CD14-positive monocyte (primary cell): ENCODE measurements around the gene RYR2. TPM values are rescaled to one million over a fixed set of nuclear protein-coding genes. Genes with fewer than 3 reads are reported as not detected.
A peak's percentile ranks its signal among the peaks of the same experiment; 100 is the strongest.

Experiments
- DNase-seq, 3 donors: peaks; one replicate each; pipeline ENCODE4 v3.0.0-alpha.2; 2011 to 2022
- H2AFZ ChIP-seq: 2 replicates; pipeline ENCODE4 v1.6.0; 2012; ENCODE audit warnings: mild to moderate bottlenecking, low read depth, low read length, inconsistent platforms; ENCODE audit not compliant: insufficient read depth, poor library complexity, severe bottlenecking
- H3K27ac ChIP-seq, 2 donors: 1 replicate in 1 of 2; 2 replicates in 1 of 2; pipeline ENCODE4 v1.5.1; 2012 to 2013; ENCODE audit warnings: low read length in 2 of 2, control low read depth in 1 of 2, inconsistent platforms in 1 of 2, low read depth in 1 of 2, mild to moderate bottlenecking in 1 of 2
- H3K27me3 ChIP-seq, 2 donors: one replicate each; pipeline versions ENCODE4 v1.6.0 to v1.6.1; 2011 to 2013; ENCODE audit warnings: low read length in 2 of 2; ENCODE audit not compliant: control insufficient read depth in 2 of 2, insufficient read depth in 2 of 2
- H3K36me3 ChIP-seq, 2 donors: replicated peaks in 1 of 2; 1 replicate in 1 of 2; 2 replicates in 1 of 2; pipeline versions ENCODE4 v1.5.1 to v1.6.1; 2012 to 2013; ENCODE audit warnings: low read length in 2 of 2, control low read depth in 1 of 2, inconsistent platforms in 1 of 2, mild to moderate bottlenecking in 1 of 2; ENCODE audit not compliant: insufficient read depth in 2 of 2, control insufficient read depth in 1 of 2
- H3K4me1 ChIP-seq, 2 donors: 1 replicate in 1 of 2; 2 replicates in 1 of 2; pipeline versions ENCODE4 v1.5.1 to v1.6.1; 2012 to 2013; ENCODE audit warnings: low read length in 2 of 2, control low read depth in 1 of 2, inconsistent platforms in 1 of 2, mild to moderate bottlenecking in 1 of 2, moderate library complexity in 1 of 2; ENCODE audit not compliant: insufficient read depth in 2 of 2, control insufficient read depth in 1 of 2
- H3K4me2 ChIP-seq: replicated peaks from 2 replicates; pipeline ENCODE3; 2012; ENCODE audit warnings: low read length, moderate library complexity, mild to moderate bottlenecking; ENCODE audit not compliant: poor library complexity, severe bottlenecking; ENCODE audit errors: extremely low read depth
- H3K4me3 ChIP-seq, 3 experiments: fragments of 200-600 bp in 1 of 3; sonication (generic) in 1 of 3; replicated peaks in 1 of 3; 1 replicate in 2 of 3; 2 replicates in 1 of 3; pipeline ENCODE4 v1.5.1; 2011 to 2013; ENCODE audit warnings: low read length in 3 of 3, mild to moderate bottlenecking in 3 of 3, control low read depth in 2 of 3, low read depth in 2 of 3, inconsistent platforms in 1 of 3, moderate library complexity in 1 of 3
- H3K79me2 ChIP-seq: 2 replicates; pipeline ENCODE4 v1.6.0; 2012; ENCODE audit warnings: mild to moderate bottlenecking, control low read depth, inconsistent platforms, low read length, moderate library complexity; ENCODE audit not compliant: insufficient read depth
- H3K9ac ChIP-seq: 2 replicates; pipeline ENCODE4 v1.6.0; 2017; ENCODE audit warnings: low read length, mild to moderate bottlenecking; ENCODE audit not compliant: insufficient read depth, poor library complexity, severe bottlenecking
- H3K9me3 ChIP-seq, 2 donors: replicated peaks in 1 of 2; 1 replicate in 1 of 2; 2 replicates in 1 of 2; pipeline versions ENCODE4 v1.5.1 to v1.6.1; 2012 to 2013; ENCODE audit warnings: low read length in 2 of 2, control low read depth in 1 of 2; ENCODE audit not compliant: control insufficient read depth in 1 of 2, insufficient read depth in 1 of 2
- H4K20me1 ChIP-seq: 2 replicates; pipeline ENCODE4 v1.6.0; 2012; ENCODE audit warnings: mild to moderate bottlenecking, low read length, control low read depth, moderate library complexity; ENCODE audit not compliant: insufficient read depth
- H3K27ac Mint-ChIP-seq, 7 donors: one replicate each; pipeline ENCODE4 v1.8.0; 2020; ENCODE audit warnings: mild to moderate bottlenecking in 7 of 7, mixed read lengths in 7 of 7, moderate library complexity in 6 of 7, inconsistent platforms in 2 of 7
- H3K27me3 Mint-ChIP-seq, 3 donors: one replicate each; pipeline ENCODE4 v1.8.0; 2021 to 2022; ENCODE audit warnings: low read depth in 3 of 3, mild to moderate bottlenecking in 3 of 3, mixed read lengths in 3 of 3, moderate library complexity in 3 of 3, inconsistent platforms in 1 of 3
- H3K36me3 Mint-ChIP-seq, 2 donors: one replicate each; pipeline ENCODE4 v1.8.0; 2020; ENCODE audit warnings: mixed read lengths in 2 of 2, inconsistent platforms in 1 of 2, mild to moderate bottlenecking in 1 of 2
- H3K4me1 Mint-ChIP-seq: one replicate; pipeline ENCODE4 v1.8.0; 2020; ENCODE audit warnings: mild to moderate bottlenecking, mixed read lengths
- H3K4me3 Mint-ChIP-seq, 2 donors: one replicate each; pipeline ENCODE4 v1.8.0; 2020; ENCODE audit warnings: mild to moderate bottlenecking in 2 of 2, mixed read lengths in 2 of 2, moderate library complexity in 1 of 2
- H3K9me3 Mint-ChIP-seq, 7 donors: one replicate each; pipeline ENCODE4 v1.8.0; 2020 to 2022; ENCODE audit warnings: mixed read lengths in 7 of 7, mild to moderate bottlenecking in 6 of 7, moderate library complexity in 6 of 7, inconsistent platforms in 2 of 7
- WGBS: methylation state at CpG from one replicate; pipeline ENCODE4 v1.1.5; 2013; ENCODE audit warnings: missing lambda C conversion rate; ENCODE audit not compliant: insufficient coverage; 5-methylcytosine and 5-hydroxymethylcytosine counted together
- intact Hi-C, 2 donors: fragments of 100-400 bp; cut with micrococcal nuclease; formaldehyde crosslinking; loops; one replicate each; pipeline versions ENCODE4 v1.15.0 to v1.15.1; 2023
- polyA plus RNA-seq, 3 donors: library from polyadenylated mRNA; depleted of rRNA in 1 of 3; unstranded in 2 of 3; stranded (reverse) in 1 of 3; fragments of 300-500 nt in 2 of 3; fragments of >200 nt in 1 of 3; fragmentation: Illumina TruSeq in 2 of 3; gene quantifications; 1 replicate in 2 of 3; 2 replicates in 1 of 3; pipeline ENCODE4 v1.2.3, GENCODE V29; 2012 to 2021
- TF ChIP-seq, protein P1 (sequence below): fragments of 200-600 bp; IDR thresholded peaks from one replicate; pipeline ENCODE4 v1.8.0; 2022; ENCODE audit warnings: antibody characterized with exemption, mild to moderate bottlenecking

RYR2 gene
- polyA plus RNA-seq, 3 donors = not detected

GRCh38 chr1:237791592-237791991, 749.6 kb downstream of the RYR2 start:
- no peak overlapping the region for H3K27ac Mint-ChIP-seq
- WGBS = no CpG with 5 or more reads among the region's 2 CpGs
- H3K9me3 Mint-ChIP-seq = peaks cover 0 to 2% (median 0%) of the 10 kb centered on the region in 7 donors
- TF ChIP-seq, protein P1, sequence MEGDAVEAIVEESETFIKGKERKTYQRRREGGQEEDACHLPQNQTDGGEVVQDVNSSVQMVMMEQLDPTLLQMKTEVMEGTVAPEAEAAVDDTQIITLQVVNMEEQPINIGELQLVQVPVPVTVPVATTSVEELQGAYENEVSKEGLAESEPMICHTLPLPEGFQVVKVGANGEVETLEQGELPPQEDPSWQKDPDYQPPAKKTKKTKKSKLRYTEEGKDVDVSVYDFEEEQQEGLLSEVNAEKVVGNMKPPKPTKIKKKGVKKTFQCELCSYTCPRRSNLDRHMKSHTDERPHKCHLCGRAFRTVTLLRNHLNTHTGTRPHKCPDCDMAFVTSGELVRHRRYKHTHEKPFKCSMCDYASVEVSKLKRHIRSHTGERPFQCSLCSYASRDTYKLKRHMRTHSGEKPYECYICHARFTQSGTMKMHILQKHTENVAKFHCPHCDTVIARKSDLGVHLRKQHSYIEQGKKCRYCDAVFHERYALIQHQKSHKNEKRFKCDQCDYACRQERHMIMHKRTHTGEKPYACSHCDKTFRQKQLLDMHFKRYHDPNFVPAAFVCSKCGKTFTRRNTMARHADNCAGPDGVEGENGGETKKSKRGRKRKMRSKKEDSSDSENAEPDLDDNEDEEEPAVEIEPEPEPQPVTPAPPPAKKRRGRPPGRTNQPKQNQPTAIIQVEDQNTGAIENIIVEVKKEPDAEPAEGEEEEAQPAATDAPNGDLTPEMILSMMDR = no peak
- no peak overlapping the region for H3K4me3 ChIP-seq
- intact Hi-C loops = no loop called here
- H3K4me1 ChIP-seq = no peaks in the 10 kb centered on the region
- H3K9me3 ChIP-seq = no peaks in the 10 kb centered on the region
- no peak overlapping the region for H2AFZ ChIP-seq
- peaks cover 0 to 2% (median 2%) of the 10 kb centered on the region in 3 donors for H3K27me3 Mint-ChIP-seq
- H4K20me1 ChIP-seq = no peaks in the 10 kb centered on the region
- H3K4me3 Mint-ChIP-seq = no peak overlapping the region
- H3K27ac ChIP-seq = no peak overlapping the region
- H3K79me2 ChIP-seq = no peaks in the 10 kb centered on the region
- H3K4me2 ChIP-seq = no peak overlapping the region
- H3K4me1 Mint-ChIP-seq = no peaks in the 10 kb centered on the region
- no peaks in the 10 kb centered on the region for H3K27me3 ChIP-seq
- DNase-seq = no peak
- no peak overlapping the region for H3K9ac ChIP-seq
- H3K36me3 ChIP-seq = no peaks in the 10 kb centered on the region
- no peaks in the 10 kb centered on the region for H3K36me3 Mint-ChIP-seq

- Mint-ChIP-seq H3K27me3 (peaks cover 0 to 2% (median 2%) of the 10 kb centered on the region in 3 donors), H3K27ac (peak overlapping the region in 1 of 7 donors; percentile 34), H3K9me3 (peaks cover 0 to 2% (median 0%) of the 10 kb centered on the region in 7 donors), H3K4me3 (no peak overlapping the region), H3K4me1 (no peaks in the 10 kb centered on the region), H3K36me3 (no peaks in the 10 kb centered on the region)
- no peak for DNase-seq
- no peak overlapping the region for H3K4me3 ChIP-seq
- no peak overlapping the region for H2AFZ ChIP-seq
- no peak overlapping the region for H3K27ac ChIP-seq
- H3K4me1 ChIP-seq = no peaks in the 10 kb centered on the region
- no peak overlapping the region for H3K9ac ChIP-seq
- intact Hi-C loops = no loop called here
- TF ChIP-seq, protein P1 = no peak
- no peak overlapping the region for H3K4me2 ChIP-seq
- no peaks in the 10 kb centered on the region for H4K20me1 ChIP-seq
- H3K79me2 ChIP-seq = no peaks in the 10 kb centered on the region
- no peaks in the 10 kb centered on the region for H3K36me3 ChIP-seq
- no peaks in the 10 kb centered on the region for H3K9me3 ChIP-seq
- 70% methylated on average over 7 of the region's 7 CpGs for WGBS
- no peaks in the 10 kb centered on the region for H3K27me3 ChIP-seq
Observed at GRCh38 chr1:237792149-237792548, 750.2 kb downstream of the RYR2 start.
